BJ (cell line): Measurements from ENCODE around the gene RPS19. TPM values are rescaled to one million over a fixed set of nuclear protein-coding genes. Genes with fewer than 3 reads are reported as not detected.

Source experiments
- CTCF ChIA-PET: fragments of 350-600 bp; formaldehyde crosslinking; extraction: SDS; loops from one replicate; lab custom pipeline; 2021; ENCODE audit warnings: antibody characterized with exemption, inconsistent platforms; lab: Yijun Ruan, JAX
- POLR2A ChIA-PET: fragments of 300-600 bp; sonication (Branson Sonifier 250); formaldehyde crosslinking; extraction: SDS; loops from one replicate; lab custom pipeline; 2021; ENCODE audit warnings: antibody characterized with exemption; lab: Charles Lee
- DNase-seq: peaks from one replicate; pipeline ENCODE4 v3.0.0-alpha.2; 2011; ENCODE audit warnings: low read depth
- H3K27me3 ChIP-seq: 2 replicates; pipeline ENCODE4 v1.6.0; 2011; ENCODE audit warnings: low read length; ENCODE audit not compliant: control insufficient read depth, insufficient read depth
- H3K36me3 ChIP-seq: 2 replicates; pipeline ENCODE4 v1.5.1; 2011; ENCODE audit warnings: low read length; ENCODE audit not compliant: control insufficient read depth, insufficient read depth
- H3K4me3 ChIP-seq: 2 replicates; pipeline ENCODE4 v1.5.1; 2011; ENCODE audit warnings: low read depth, mild to moderate bottlenecking, control low read depth, low read length
- polyA plus RNA-seq: library from polyadenylated mRNA; depleted of rRNA; stranded (reverse); fragments of >200 nt; gene quantifications from 2 replicates; pipeline ENCODE4 v1.2.3, GENCODE V29; 2011; rRNA removed
- small RNA-seq: library from RNA; depleted of rRNA; stranded (forward); fragments of <200 nt; gene quantifications from one replicate; pipeline ENCODE3, GENCODE V24; 2012; ENCODE audit warnings: low replicate concordance, low read depth; ENCODE audit not compliant: insufficient read length
- TF ChIP-seq, protein P1 (sequence below): IDR thresholded peaks from 2 replicates; pipeline ENCODE4 v1.5.1; 2011; ENCODE audit warnings: low read depth, mild to moderate bottlenecking, control low read depth, inconsistent platforms, low read length, moderate library complexity; ENCODE audit not compliant: insufficient read depth

RPS19 gene
- polyA plus RNA-seq, 1 experiment: 1,209 TPM

DNA sequence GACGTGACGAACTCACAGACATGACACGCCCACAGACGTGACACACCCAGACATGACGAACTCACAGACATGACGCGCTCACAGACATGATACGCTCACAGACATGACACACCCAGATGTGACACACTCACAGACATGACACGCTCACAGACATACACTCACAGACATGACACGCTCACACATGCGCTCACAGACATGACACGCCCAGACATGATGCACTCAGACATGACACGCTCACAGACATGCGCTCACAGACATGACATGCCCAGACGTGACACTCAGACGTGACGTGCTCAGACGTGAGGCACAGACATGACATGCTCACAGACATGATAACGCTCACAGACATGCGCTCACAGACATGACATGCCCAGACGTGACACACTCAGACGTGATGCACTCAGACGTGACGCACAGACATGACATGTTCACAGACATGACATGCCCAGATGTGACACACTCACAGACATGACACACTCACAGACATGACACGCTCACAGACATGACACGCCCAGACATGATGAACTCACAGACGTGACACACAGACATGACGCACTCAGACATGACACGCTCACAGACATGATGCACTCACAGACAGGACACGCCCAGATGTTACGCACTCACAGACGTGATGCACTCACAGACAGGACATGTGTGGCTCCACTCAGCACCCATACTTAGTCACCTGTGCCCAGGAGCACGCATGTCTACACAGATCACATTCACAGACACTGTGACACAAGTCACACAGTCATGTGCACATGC is 60.1 kb downstream of the RPS19 start:
- CTCF ChIA-PET: interaction anchor here (1.1 kb wide), 1 partner anchor 11 kb away, joined by 3 read pairs; no protein-coding TSS in a partner anchor

DNA sequence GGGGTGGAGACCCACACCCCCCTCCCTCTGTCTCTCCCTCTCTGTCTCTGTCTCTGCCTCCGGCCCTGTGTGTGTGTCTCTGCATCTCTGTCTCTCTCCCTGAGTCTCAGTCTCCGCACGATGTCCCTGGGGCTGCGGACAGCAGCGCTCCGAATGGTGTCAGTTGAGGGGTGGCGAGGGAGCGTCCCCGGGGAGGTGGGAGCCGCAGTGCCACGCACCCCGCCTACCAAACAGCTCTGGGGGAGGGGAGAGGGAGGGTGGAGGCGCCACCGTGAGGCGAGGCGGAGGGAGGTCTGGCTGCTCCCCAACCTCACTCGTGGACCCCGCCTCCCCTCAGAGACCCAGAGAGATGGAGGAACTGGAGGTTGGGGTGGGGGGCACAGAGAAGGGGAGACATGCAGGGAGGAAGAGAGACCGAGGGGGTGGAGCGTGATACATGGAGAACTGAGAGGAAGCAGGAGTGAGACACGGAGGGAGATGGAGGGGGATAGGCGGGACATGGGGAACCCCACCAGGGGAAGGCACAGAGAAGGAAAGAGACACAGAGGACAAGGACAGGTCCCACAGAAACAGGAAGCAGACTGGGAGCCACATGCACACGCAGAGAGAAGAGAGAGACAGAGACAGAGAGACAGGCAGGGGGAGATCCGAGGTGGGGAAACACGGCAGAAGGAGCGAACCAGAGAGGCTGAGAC is 61.0 kb downstream of the RPS19 start:
- TF ChIP-seq, protein P1, sequence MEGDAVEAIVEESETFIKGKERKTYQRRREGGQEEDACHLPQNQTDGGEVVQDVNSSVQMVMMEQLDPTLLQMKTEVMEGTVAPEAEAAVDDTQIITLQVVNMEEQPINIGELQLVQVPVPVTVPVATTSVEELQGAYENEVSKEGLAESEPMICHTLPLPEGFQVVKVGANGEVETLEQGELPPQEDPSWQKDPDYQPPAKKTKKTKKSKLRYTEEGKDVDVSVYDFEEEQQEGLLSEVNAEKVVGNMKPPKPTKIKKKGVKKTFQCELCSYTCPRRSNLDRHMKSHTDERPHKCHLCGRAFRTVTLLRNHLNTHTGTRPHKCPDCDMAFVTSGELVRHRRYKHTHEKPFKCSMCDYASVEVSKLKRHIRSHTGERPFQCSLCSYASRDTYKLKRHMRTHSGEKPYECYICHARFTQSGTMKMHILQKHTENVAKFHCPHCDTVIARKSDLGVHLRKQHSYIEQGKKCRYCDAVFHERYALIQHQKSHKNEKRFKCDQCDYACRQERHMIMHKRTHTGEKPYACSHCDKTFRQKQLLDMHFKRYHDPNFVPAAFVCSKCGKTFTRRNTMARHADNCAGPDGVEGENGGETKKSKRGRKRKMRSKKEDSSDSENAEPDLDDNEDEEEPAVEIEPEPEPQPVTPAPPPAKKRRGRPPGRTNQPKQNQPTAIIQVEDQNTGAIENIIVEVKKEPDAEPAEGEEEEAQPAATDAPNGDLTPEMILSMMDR: no peak
- ChIA-PET POLR2A (no interaction called here), CTCF (no interaction called here)
- DNase-seq: no peak
- Histone ChIP-seq H3K27me3 (peaks cover 48% of the 10 kb centered on the region), H3K4me3 (no peak overlapping the region), H3K36me3 (no peaks in the 10 kb centered on the region)

More for the DNA sequence above, 60.1 kb downstream of the RPS19 start:
- H3K36me3 ChIP-seq: no peaks in the 10 kb centered on the region
- POLR2A ChIA-PET: no interaction called here
- DNase-seq: no peak
- no peak overlapping the region for H3K4me3 ChIP-seq
- TF ChIP-seq, protein P1: no peak
- H3K27me3 ChIP-seq: peaks cover 48% of the 10 kb centered on the region

DNA sequence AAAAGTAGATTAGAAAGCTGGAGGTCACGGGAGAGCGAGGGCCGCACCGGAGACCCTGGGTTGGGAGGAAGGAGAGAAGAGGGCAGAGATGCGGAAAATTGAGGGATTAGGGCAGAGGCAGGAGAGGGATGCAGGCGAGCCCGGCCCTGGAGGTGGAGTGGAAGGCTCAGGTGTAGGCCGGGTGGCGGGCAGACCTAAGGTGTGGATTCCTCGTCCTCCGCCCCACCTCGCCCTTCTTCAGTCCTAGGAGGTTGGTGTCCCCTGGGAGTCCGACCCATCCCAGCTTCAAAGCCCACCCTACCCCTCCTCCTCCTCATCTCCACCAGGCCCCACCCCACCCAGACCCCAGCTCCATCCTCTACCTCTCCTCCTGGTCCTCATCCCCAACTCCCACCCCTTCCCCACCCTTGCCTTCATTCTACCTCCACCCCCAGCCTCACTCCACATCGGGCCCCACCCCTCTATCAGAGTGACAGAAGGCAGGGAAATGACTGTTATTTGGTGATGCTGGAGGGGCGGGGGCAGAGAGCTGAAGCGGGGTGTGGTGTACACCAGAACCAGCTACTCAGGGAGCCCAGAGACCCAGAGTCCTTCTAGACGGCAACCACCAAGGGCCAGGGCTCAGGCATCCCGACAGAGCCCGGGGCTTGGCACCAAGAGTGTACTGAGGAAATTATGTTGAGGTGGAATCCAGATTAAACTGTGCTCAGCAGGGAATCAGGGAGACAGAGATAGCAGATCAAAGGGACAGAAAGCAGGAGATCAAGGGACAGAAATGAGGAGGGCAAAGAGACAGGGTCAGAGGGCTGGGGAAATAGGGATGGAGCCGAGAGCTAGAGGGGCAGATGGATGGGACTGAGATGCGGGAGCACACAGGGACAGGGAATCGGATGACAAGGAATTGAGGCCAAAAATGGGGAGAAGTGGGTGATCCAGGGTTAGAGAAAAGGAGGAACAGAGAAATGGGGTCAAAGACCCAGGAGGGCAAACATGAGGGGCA is 61.8 kb downstream of the RPS19 start:
- CTCF ChIA-PET: no interaction called here
- DNase-seq: no peak
- POLR2A ChIA-PET: no interaction called here
- Histone ChIP-seq H3K36me3 (no peaks in the 10 kb centered on the region), H3K4me3 (no peak overlapping the region), H3K27me3 (peaks cover 44% of the 10 kb centered on the region)
- TF ChIP-seq, protein P1: no peak

Small RNAs within 50 kb of the gene (small RNA-seq; reads per million reads assigned to genes)
- gene MIR6797: not detected

Other genes starting within 250 kb of the RPS19 start
- not detected in 2 replicates for gene CEACAM4, start 233.2 kb upstream of the RPS19 start, polyA plus RNA-seq
- not detected in 2 replicates for gene CEACAM7, start 172.0 kb upstream of the RPS19 start, polyA plus RNA-seq
- gene CEACAM5, start 151.6 kb upstream of the RPS19 start, polyA plus RNA-seq: not detected in 2 replicates
- not detected in 2 replicates for gene CEACAM6, start 104.7 kb upstream of the RPS19 start, polyA plus RNA-seq
- not detected in 2 replicates for gene CEACAM3, start 63.7 kb upstream of the RPS19 start, polyA plus RNA-seq
- gene LYPD4, start 15.6 kb upstream of the RPS19 start, polyA plus RNA-seq: not detected in 2 replicates
- gene DMRTC2, start 15.2 kb upstream of the RPS19 start, polyA plus RNA-seq: not detected in 2 replicates
- gene CD79A, start 17.0 kb downstream of the RPS19 start, polyA plus RNA-seq: 0.17 and 0.37 TPM in 2 replicates
- 24.4 and 41.0 TPM in 2 replicates for gene ARHGEF1, start 22.9 kb downstream of the RPS19 start, polyA plus RNA-seq
- 0.04 TPM in 2 replicates for gene ERFL, start 68.2 kb downstream of the RPS19 start, polyA plus RNA-seq
- gene RABAC1, start 99.1 kb downstream of the RPS19 start, polyA plus RNA-seq: 302 and 361 TPM in 2 replicates
- gene ATP1A3, start 134.0 kb downstream of the RPS19 start, polyA plus RNA-seq: 0.11 and 0.32 TPM in 2 replicates
- gene GRIK5, start 210.0 kb downstream of the RPS19 start, polyA plus RNA-seq: 0.06 and 0.10 TPM in 2 replicates
- gene ZNF574, start 215.9 kb downstream of the RPS19 start, polyA plus RNA-seq: 5.6 and 10.4 TPM in 2 replicates